IMR-90 (cell line): Measurements from ENCODE around the gene PPHLN1.

Source experiments
- BHLHE40 ChIP-seq: fragments of 150-350 bp; IDR thresholded peaks from 2 replicates; pipeline ENCODE4 v1.6.1; 2016; ENCODE audit warnings: mild to moderate bottlenecking, low read depth, low read length
- CEBPB ChIP-seq: IDR thresholded peaks from 2 replicates; pipeline ENCODE4 v1.6.1; 2012; ENCODE audit warnings: low read depth, low read length, improper control_type of control experiment
- CHD1 ChIP-seq: IDR thresholded peaks from 2 replicates; pipeline ENCODE4 v1.6.1; 2012; ENCODE audit warnings: low read depth, low read length, improper control_type of control experiment
- MAFK ChIP-seq: IDR thresholded peaks from 2 replicates; pipeline ENCODE4 v1.6.1; 2012; ENCODE audit warnings: low read depth, low read length, improper control_type of control experiment
- MAZ ChIP-seq: IDR thresholded peaks from 2 replicates; pipeline ENCODE4 v1.6.1; 2012; ENCODE audit warnings: low read depth, mild to moderate bottlenecking, low read length, improper control_type of control experiment, moderate library complexity, borderline replicate concordance
- MXI1 ChIP-seq: IDR thresholded peaks from 2 replicates; pipeline ENCODE4 v1.6.1; 2012; ENCODE audit warnings: low read depth, mild to moderate bottlenecking, low read length, moderate library complexity, borderline replicate concordance
- POLR2A ChIP-seq: IDR thresholded peaks from 2 replicates; pipeline ENCODE4 v1.6.1; 2012; ENCODE audit warnings: mild to moderate bottlenecking, low read depth, low read length
- RAD21 ChIP-seq: IDR thresholded peaks from 2 replicates; pipeline ENCODE4 v1.6.1; 2012; ENCODE audit warnings: low read length, improper control_type of control experiment
- RCOR1 ChIP-seq: IDR thresholded peaks from 2 replicates; pipeline ENCODE4 v1.6.1; 2012; ENCODE audit warnings: mild to moderate bottlenecking, low read length, improper control_type of control experiment; ENCODE audit not compliant: insufficient replicate concordance
- RFX5 ChIP-seq: IDR thresholded peaks from 2 replicates; pipeline ENCODE4 v1.8.0; 2012; ENCODE audit warnings: low read depth, mild to moderate bottlenecking, low read length, moderate library complexity
- SMC3 ChIP-seq: fragments of 150-350 bp; IDR thresholded peaks from 2 replicates; pipeline ENCODE4 v1.6.1; 2016; ENCODE audit warnings: low read depth, mild to moderate bottlenecking, antibody characterized with exemption, low read length, moderate library complexity
- TF ChIP-seq, protein P1 (sequence below): conservative IDR thresholded peaks from 2 replicates; pipeline ENCODE4 v1.5.1; 2012; ENCODE audit warnings: mild to moderate bottlenecking, low read depth, low read length, improper control_type of control experiment
- TF ChIP-seq, protein P2 (sequence below): fragments of 150-350 bp; IDR thresholded peaks from 2 replicates; pipeline ENCODE4 v1.6.1; 2017; ENCODE audit warnings: mild to moderate bottlenecking, antibody characterized with exemption, low read length, low read depth
- TF ChIP-seq, protein P3 (sequence below): fragments of 150-350 bp; IDR thresholded peaks from 2 replicates; pipeline ENCODE4 v1.6.1; 2016; ENCODE audit warnings: low read depth, mild to moderate bottlenecking, low read length, moderate library complexity, borderline replicate concordance

DNA sequence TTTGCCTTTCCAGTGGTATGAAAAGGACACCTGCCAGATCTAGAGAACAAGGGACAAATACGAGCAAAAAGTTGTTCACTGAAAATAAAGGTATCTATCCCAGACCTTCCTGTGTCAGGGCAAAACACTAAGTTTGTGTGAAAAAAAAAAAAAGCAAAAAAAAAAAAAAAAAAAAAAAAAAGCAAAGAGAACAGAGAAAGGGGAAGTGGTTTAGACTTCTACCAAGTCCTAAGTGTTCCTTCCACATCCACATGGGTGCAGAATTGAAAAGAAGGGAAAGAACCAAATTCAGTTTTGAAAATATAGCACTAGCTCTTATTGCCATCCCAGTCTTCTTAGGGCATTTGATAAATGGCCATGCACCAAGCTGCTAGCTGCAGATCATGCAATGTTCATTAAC, 41.8 kb upstream of the PPHLN1 start:
- no peak for TF ChIP-seq POLR2A
- TF ChIP-seq, protein P1, sequence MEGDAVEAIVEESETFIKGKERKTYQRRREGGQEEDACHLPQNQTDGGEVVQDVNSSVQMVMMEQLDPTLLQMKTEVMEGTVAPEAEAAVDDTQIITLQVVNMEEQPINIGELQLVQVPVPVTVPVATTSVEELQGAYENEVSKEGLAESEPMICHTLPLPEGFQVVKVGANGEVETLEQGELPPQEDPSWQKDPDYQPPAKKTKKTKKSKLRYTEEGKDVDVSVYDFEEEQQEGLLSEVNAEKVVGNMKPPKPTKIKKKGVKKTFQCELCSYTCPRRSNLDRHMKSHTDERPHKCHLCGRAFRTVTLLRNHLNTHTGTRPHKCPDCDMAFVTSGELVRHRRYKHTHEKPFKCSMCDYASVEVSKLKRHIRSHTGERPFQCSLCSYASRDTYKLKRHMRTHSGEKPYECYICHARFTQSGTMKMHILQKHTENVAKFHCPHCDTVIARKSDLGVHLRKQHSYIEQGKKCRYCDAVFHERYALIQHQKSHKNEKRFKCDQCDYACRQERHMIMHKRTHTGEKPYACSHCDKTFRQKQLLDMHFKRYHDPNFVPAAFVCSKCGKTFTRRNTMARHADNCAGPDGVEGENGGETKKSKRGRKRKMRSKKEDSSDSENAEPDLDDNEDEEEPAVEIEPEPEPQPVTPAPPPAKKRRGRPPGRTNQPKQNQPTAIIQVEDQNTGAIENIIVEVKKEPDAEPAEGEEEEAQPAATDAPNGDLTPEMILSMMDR: no peak
- TF ChIP-seq, protein P2, sequence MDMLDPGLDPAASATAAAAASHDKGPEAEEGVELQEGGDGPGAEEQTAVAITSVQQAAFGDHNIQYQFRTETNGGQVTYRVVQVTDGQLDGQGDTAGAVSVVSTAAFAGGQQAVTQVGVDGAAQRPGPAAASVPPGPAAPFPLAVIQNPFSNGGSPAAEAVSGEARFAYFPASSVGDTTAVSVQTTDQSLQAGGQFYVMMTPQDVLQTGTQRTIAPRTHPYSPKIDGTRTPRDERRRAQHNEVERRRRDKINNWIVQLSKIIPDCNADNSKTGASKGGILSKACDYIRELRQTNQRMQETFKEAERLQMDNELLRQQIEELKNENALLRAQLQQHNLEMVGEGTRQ: no peak
- no peak for TF ChIP-seq RFX5
- no peak for TF ChIP-seq CEBPB
- no peak for TF ChIP-seq MXI1
- TF ChIP-seq RCOR1: no peak
- TF ChIP-seq RAD21: no peak
- no peak for TF ChIP-seq BHLHE40
- TF ChIP-seq CHD1: no peak
- TF ChIP-seq, protein P3, sequence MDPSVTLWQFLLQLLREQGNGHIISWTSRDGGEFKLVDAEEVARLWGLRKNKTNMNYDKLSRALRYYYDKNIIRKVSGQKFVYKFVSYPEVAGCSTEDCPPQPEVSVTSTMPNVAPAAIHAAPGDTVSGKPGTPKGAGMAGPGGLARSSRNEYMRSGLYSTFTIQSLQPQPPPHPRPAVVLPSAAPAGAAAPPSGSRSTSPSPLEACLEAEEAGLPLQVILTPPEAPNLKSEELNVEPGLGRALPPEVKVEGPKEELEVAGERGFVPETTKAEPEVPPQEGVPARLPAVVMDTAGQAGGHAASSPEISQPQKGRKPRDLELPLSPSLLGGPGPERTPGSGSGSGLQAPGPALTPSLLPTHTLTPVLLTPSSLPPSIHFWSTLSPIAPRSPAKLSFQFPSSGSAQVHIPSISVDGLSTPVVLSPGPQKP: no peak
- TF ChIP-seq SMC3: no peak
- no peak for TF ChIP-seq MAZ
- TF ChIP-seq MAFK: no peak
